GM10847 (cell line): ENCODE measurements around the gene ERCC1.

Experiments
- POLR2A ChIP-seq: IDR thresholded peaks from 2 replicates; pipeline ENCODE4 v1.6.1; 2011; ENCODE audit not compliant: insufficient read length; ENCODE audit errors: extremely low read depth

ERCC1 gene

GRCh38 chr19:45423589-45424190 is at the start of gene ERCC1:
ERCC1 (minus strand) TSS chr19:45423917; CDS start chr19:45423374, 543 bp downstream.
- peak; percentile 81 for TF ChIP-seq POLR2A

- no peak for TF ChIP-seq POLR2A
These were observed 49.6 kb upstream of the ERCC1 start for GRCh38 chr19:45473367-45473681.

- no peak for TF ChIP-seq POLR2A
These were observed 49.0 kb upstream of the ERCC1 start for GRCh38 chr19:45472563-45473366.

- no peak for TF ChIP-seq POLR2A
These were observed 48.3 kb upstream of the ERCC1 start for GRCh38 chr19:45471931-45472562.

GRCh38 chr19:45471111-45471930 is 47.6 kb upstream of the ERCC1 start:
- no peak for TF ChIP-seq POLR2A

GRCh38 chr19:45470762-45471081 is 47.0 kb upstream of the ERCC1 start:
- TF ChIP-seq POLR2A: no peak

GRCh38 chr19:45469945-45470761 is 46.4 kb upstream of the ERCC1 start:
- TF ChIP-seq POLR2A: no peak

- TF ChIP-seq POLR2A: peak; percentile 37
These were observed 45.6 kb upstream of the ERCC1 start for GRCh38 chr19:45469132-45469944.

- no peak for TF ChIP-seq POLR2A
These were observed 45.0 kb upstream of the ERCC1 start for GRCh38 chr19:45468803-45469131.

GRCh38 chr19:45468159-45468651 is 44.5 kb upstream of the ERCC1 start:
- TF ChIP-seq POLR2A: no peak

- TF ChIP-seq POLR2A: peak; percentile 30
These were observed 43.9 kb upstream of the ERCC1 start, which contains the start of gene FOSB for GRCh38 chr19:45467456-45468158. FOSB (plus strand) TSS chr19:45467996; CDS start chr19:45468587, 591 bp downstream.

GRCh38 chr19:45467115-45467455 is 43.4 kb upstream of the ERCC1 start:
- no peak for TF ChIP-seq POLR2A

- TF ChIP-seq POLR2A: no peak
These were observed 41.2 kb upstream of the ERCC1 start for GRCh38 chr19:45464852-45465441.
